GDM1 (cell line): ENCODE data around the gene SELP.

ENCODE experiments used
- DNase-seq: peaks from one replicate; lab custom pipeline; 2025; lab: John Stamatoyannopoulos, UW

SELP gene

DNA sequence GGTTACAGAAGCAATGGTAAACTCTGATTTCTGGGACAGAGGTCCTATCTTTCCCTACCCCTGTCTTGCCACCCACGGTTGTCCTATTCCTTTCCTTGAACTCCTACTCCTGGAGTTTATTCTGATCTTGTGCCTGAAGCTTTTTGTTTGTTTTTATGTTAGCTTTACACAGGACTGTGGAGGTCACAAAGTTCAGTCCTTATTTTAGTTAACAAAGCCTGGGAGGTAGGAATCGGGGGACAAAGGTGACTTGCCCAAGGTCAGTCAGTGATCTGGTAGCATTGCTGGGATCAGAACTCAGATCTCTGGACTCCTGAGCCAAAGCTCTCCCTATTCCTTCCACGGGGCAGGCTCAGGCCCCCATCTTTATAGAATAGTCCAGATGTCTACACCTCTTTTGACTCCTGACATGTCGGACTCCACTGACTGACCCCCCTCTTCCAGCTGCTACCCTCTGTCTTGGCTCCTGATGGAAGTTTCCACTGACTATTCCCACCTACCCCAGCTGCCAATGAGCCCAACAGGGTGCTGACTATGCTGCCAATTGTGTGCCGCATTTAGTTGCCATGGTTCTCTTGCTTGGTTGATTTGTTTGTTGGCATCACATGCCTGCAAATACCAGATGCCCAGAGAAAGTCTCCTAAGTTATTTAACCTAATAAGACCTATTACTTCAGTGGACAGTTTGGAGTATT is 53.5 kb downstream of the SELP start:
- DNase-seq = no peak

DNA sequence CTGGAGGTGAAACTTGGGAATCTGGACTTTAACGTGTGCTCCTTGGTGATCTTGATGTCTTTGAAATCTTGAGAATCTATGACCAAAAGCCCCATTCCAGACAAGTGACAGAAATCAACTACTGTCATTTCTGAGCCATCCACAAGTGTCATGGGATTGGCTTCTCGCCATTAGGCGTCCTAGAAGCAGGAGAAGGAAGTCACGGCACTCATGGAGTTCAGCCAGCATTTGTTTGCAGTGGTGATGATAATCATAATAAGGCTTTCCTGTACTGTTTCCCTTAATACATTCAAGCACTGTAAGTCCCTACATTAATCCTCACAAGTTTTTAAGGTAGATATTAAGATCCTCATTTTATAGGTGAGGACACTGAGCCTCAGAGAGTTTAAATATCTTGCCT is 55.6 kb downstream of the SELP start:
- DNase-seq = no peak

GRCh38 chr1:169572187-169572586 is 57.7 kb downstream of the SELP start:
- DNase-seq = no peak

DNA sequence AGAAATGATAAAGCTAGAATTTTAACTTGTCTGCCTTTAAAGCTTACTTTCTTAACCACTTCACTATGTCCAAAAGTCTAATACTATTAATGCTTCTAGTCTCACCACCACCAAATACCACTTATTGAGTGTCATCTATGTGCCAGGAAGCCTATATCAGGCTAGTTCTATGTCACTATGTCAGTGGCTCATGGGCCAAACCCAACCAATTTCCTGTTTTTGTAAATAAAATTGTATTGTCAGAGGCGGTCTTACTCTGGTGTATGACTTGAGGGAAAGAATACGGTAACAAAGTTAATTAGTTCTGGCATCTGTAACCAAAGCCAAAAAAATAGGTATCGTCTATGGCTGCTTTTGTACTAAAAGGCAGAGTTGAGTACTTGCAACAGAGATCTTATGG is 58.5 kb downstream of the SELP start:
- DNase-seq = no peak

DNA sequence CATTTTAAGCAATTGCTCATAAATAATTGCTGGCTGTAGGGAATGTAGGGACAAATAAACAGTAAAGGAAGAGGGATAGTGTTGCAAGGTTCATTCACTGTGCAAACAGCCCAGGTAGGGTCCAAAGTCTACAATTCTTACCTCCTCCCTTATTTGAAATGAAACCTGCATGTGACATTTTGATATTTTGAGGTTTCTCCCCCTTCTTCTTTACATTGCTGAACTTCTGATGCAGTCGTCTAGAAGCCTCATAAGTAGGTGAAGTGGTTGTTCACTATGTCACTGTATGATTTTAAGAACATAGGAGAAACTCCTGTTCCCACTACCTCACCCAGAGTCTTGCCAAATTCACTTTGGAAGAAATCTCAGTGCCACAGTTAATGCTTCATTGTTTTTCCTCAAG is 59.8 kb downstream of the SELP start:
- no peak for DNase-seq

DNA sequence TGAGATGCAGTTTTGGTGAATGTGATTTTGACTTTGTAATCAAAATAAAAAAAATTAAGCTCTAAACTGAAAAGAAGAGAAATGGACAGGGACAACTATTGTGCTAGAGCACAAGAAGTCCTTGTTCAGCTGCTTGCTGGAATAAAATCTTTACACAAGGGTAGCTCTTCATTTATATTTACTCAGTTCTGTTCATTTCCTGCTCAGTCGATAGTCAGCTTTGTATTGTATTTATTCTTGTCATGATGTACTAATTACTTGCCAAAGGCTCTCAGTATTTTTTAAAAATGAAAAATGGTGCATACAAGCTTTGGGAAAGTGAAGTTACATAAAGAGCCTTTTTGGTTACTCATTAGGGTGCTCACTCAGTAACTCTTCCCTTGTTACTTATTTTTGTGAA is 61.4 kb downstream of the SELP start:
- DNase-seq = no peak

- DNase-seq = no peak
Observed at GRCh38 chr1:169565335-169566271, 64.3 kb downstream of the SELP start.

DNA sequence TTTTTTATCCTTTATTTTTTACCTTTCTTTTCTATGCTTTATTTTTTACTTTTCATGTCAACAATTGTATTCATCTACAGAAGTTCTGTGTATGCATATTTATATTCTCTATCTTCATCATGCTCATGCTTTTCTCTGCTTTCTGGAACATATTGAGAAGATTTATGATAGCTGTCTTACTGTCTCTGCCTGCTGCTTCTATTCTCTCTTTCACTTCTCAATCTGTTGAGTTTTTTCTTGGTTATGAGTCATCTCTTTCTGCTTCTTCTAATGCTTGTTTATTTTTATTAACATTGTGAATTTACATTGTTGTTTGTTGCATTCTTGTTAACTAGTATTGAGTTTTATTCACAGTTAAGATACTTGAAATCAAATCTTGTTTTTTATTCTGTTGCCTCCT is 66.3 kb downstream of the SELP start:
- DNase-seq = no peak

GRCh38 chr1:169563019-169563615 is 66.8 kb downstream of the SELP start:
- DNase-seq = no peak

DNA sequence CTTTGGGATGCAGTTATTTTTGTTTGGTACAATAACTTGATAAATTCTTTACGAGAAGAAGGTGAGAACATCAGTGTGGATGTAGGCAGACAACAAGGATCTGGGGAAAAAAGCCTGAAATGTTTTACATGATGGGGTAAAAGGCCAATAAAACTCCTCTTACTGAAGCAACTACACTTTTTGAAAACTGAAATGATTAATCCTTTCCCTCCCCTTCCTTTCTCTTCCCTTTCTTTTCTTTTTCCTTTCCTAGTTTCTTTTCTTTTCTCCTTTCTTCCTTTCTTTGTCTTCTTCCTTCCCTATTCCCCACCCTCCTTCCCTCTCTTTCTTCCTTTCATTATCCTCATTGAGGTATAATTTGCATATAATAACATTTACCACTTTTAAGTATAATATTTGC is 68.2 kb downstream of the SELP start:
- no peak for DNase-seq

GRCh38 chr1:169557131-169557530 is 72.8 kb downstream of the SELP start:
- no peak for DNase-seq

DNA sequence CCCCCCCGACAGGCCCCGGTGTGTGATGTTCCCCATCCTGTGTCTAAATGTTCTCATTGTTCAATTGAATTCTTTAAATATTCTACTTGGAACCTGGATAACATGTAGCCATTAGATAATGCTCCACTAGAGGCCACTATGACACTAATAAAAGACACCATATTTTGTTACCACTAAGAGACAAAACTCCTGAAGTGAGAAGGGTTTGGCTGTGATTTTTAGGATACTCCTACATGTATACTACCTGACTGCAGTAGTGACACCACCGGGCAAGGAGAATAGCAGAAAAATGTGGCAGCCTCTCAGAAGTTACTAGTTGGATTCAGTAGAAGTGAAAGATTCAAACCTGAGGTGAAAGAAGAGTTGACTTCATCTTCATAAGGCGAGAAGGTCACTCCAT is 79.6 kb downstream of the SELP start:
- DNase-seq = peak; percentile 14

- no peak for DNase-seq
Observed at GRCh38 chr1:169548282-169548681, 81.6 kb downstream of the SELP start.

GRCh38 chr1:169546087-169546995 is 83.6 kb downstream of the SELP start:
- DNase-seq = peak; percentile 64

DNA sequence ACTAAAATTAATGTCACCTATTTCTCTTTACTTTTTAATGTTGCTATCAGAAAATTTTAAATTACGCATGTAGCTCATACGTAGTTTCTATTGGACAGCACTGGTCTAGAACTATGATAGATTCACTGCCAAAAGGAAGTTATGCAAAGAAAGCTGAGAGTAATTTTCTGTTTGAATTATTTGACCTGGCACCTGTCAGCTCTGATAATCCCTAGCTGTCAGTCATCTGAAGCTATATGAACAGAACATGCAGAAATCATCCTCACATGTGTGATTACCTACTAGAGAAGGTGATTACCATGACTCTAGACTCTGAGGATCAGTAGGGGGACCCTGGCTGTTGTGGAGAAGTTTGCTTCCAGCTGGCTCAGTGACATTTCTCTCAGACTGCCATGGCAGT is 84.5 kb downstream of the SELP start:
- DNase-seq = no peak

GRCh38 chr1:169538998-169539871 is 90.7 kb downstream of the SELP start:
- DNase-seq = no peak
